Measurements from ENCODE around the gene DGKQ. TPM values are rescaled to one million over a fixed set of nuclear protein-coding genes. Genes with fewer than 3 reads are reported as not detected.

DGKQ gene
- total RNA-seq, 2 donors from 2014 or later, result 39.4 to 68.2 TPM

GRCh38 chr4:993111-994029, 20.0 kb upstream of the DGKQ start, which contains the start of gene SLC26A1:
TSS of gene SLC26A1 (minus strand) at chr4:993404. CDS start at chr4:991703, 1,701 bp downstream.
- Histone ChIP-seq H3K4me3 (peak within 1 kb of the TSS; percentile 4), H3K36me3 (no peaks in the 10 kb centered on the region), H3K4me1 (peaks cover 8% of the 10 kb centered on the region), H3K9me3 (no peaks in the 10 kb centered on the region), H3K9ac (ENCODE audit: low read depth in 2 of 2, low read length in 2 of 2) (peak within 1 kb of the TSS; percentile 66 to 78), H3K27ac (peak within 1 kb of the TSS; percentile 91), H3K27me3 (peaks cover 19% of the 10 kb centered on the region)
- intact Hi-C loops (cut with DNase I), result no loop called here
- TF ChIP-seq CTCF (IDR thresholded peaks at IDR 0.05), result no peak
- DNase-seq, result peak; percentile 68

GRCh38 chr4:992297-993110, 19.1 kb upstream of the DGKQ start:
- Histone ChIP-seq H3K4me3 (peak overlapping the region; percentile 4), H3K4me1 (peaks cover 9% of the 10 kb centered on the region), H3K36me3 (no peaks in the 10 kb centered on the region), H3K9ac (ENCODE audit: low read depth in 2 of 2, low read length in 2 of 2) (peak overlapping the region; percentile 66 to 78), H3K27ac (peak overlapping the region; percentile 91), H3K27me3 (peaks cover 10% of the 10 kb centered on the region), H3K9me3 (no peaks in the 10 kb centered on the region)
- DNase-seq, result peak; percentile 93
- intact Hi-C loops (cut with DNase I), result no loop called here
- no peak for TF ChIP-seq CTCF (IDR thresholded peaks at IDR 0.05)

- peaks cover 2% of the 10 kb centered on the region for H3K27me3 ChIP-seq
- no peak for TF ChIP-seq CTCF (IDR thresholded peaks at IDR 0.05)
- DNase-seq, result no peak
- no peaks in the 10 kb centered on the region for H3K9me3 ChIP-seq
- no peaks in the 10 kb centered on the region for H3K36me3 ChIP-seq
- peak overlapping the region; percentile 66 to 78 for H3K9ac ChIP-seq (ENCODE audit: low read depth in 2 of 2, low read length in 2 of 2)
- H3K27ac ChIP-seq, result peak overlapping the region; percentile 91
- H3K4me1 ChIP-seq, result peaks cover 11% of the 10 kb centered on the region
- no peak overlapping the region for H3K4me3 ChIP-seq
- intact Hi-C loops (cut with DNase I), result no loop called here
These were observed 18.3 kb upstream of the DGKQ start for GRCh38 chr4:991451-992296.

- DNase-seq, result no peak
- H3K27ac ChIP-seq, result no peak overlapping the region
- H3K4me1 ChIP-seq, result peaks cover 8% of the 10 kb centered on the region
- no peak overlapping the region for H3K4me3 ChIP-seq
- H3K36me3 ChIP-seq, result no peaks in the 10 kb centered on the region
- intact Hi-C loops (cut with DNase I), result no loop called here
- no peak for TF ChIP-seq CTCF (IDR thresholded peaks at IDR 0.05)
- H3K27me3 ChIP-seq, result no peaks in the 10 kb centered on the region
- H3K9me3 ChIP-seq, result no peaks in the 10 kb centered on the region
- no peak overlapping the region for H3K9ac ChIP-seq (ENCODE audit: low read depth in 2 of 2, low read length in 2 of 2)
These were observed 17.5 kb upstream of the DGKQ start for GRCh38 chr4:990746-991367.

Measured in colonic mucosa (tissue), 4 donors.